Uterus (tissue), 4 donors: ENCODE data around the gene TDRD1. TPM values are rescaled to one million over a fixed set of nuclear protein-coding genes. Genes with fewer than 3 reads are reported as not detected.

Source experiments
- DNase-seq, 2 donors: peaks; one replicate each; pipeline ENCODE4 v3.0.0-alpha.2; 2019 to 2020
- H3K27ac ChIP-seq, 2 donors: fragments of 200-600 bp; sonication (generic); 1 replicate in 1 of 2; 2 replicates in 1 of 2; pipeline ENCODE4 v1.5.1; 2016 to 2018
- H3K27me3 ChIP-seq, 2 donors: fragments of 200-600 bp; sonication (generic); one replicate each; pipeline ENCODE4 v1.5.1; 2018 to 2019; ENCODE audit warnings: control low read depth in 1 of 2
- H3K36me3 ChIP-seq, 2 donors: fragments of 200-600 bp; sonication (generic); one replicate each; pipeline ENCODE4 v1.5.1; 2019; ENCODE audit warnings: control low read depth in 1 of 2
- H3K4me1 ChIP-seq, 2 donors: fragments of 200-600 bp; sonication (generic); one replicate each; pipeline ENCODE4 v1.5.1; 2018 to 2019; ENCODE audit warnings: control low read depth in 1 of 2
- H3K4me3 ChIP-seq, 2 donors: fragments of 200-600 bp; sonication (generic); 1 replicate in 1 of 2; 2 replicates in 1 of 2; pipeline ENCODE4 v1.5.1; 2018 to 2019; ENCODE audit warnings: mild to moderate bottlenecking in 1 of 2
- H3K9me3 ChIP-seq, 2 donors: fragments of 200-600 bp; sonication (generic); one replicate each; pipeline ENCODE4 v1.5.1; 2019; ENCODE audit warnings: control low read depth in 1 of 2
- CTCF ChIP-seq, 4 experiments: fragments of 200-600 bp in 2 of 4; fragments of 450-650 bp in 2 of 4; sonication (generic) in 2 of 4; IDR thresholded peaks; one replicate each; pipeline ENCODE4 v1.5.1; 2016 to 2019; ENCODE audit warnings: antibody characterized with exemption in 4 of 4, mild to moderate bottlenecking in 2 of 4, moderate library complexity in 1 of 4
- POLR2A ChIP-seq, 2 donors: fragments of 450-650 bp; IDR thresholded peaks; one replicate each; pipeline ENCODE4 v1.6.1; 2016; ENCODE audit warnings: antibody characterized with exemption in 2 of 2, mild to moderate bottlenecking in 1 of 2, moderate library complexity in 1 of 2
- intact Hi-C: fragments of 100-400 bp; cut with DNase I; formaldehyde crosslinking; loops from one replicate; pipeline ENCODE4 v1.15.1; 2023; ENCODE audit warnings: low total_unique reads
- total RNA-seq, 4 donors: library from RNA; depleted of rRNA in 3 of 4; stranded (reverse); fragments of >200 nt in 3 of 4; gene quantifications; one replicate each; pipeline versions ENCODE4 v1.1.0 to v1.2.4, GENCODE V29; 2014 to 2023
- donor health status: DM: yes; HTN: yes; CAD: no.

The TDRD1 gene, protein sequence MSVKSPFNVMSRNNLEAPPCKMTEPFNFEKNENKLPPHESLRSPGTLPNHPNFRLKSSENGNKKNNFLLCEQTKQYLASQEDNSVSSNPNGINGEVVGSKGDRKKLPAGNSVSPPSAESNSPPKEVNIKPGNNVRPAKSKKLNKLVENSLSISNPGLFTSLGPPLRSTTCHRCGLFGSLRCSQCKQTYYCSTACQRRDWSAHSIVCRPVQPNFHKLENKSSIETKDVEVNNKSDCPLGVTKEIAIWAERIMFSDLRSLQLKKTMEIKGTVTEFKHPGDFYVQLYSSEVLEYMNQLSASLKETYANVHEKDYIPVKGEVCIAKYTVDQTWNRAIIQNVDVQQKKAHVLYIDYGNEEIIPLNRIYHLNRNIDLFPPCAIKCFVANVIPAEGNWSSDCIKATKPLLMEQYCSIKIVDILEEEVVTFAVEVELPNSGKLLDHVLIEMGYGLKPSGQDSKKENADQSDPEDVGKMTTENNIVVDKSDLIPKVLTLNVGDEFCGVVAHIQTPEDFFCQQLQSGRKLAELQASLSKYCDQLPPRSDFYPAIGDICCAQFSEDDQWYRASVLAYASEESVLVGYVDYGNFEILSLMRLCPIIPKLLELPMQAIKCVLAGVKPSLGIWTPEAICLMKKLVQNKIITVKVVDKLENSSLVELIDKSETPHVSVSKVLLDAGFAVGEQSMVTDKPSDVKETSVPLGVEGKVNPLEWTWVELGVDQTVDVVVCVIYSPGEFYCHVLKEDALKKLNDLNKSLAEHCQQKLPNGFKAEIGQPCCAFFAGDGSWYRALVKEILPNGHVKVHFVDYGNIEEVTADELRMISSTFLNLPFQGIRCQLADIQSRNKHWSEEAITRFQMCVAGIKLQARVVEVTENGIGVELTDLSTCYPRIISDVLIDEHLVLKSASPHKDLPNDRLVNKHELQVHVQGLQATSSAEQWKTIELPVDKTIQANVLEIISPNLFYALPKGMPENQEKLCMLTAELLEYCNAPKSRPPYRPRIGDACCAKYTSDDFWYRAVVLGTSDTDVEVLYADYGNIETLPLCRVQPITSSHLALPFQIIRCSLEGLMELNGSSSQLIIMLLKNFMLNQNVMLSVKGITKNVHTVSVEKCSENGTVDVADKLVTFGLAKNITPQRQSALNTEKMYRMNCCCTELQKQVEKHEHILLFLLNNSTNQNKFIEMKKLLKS
- total RNA-seq = 1 to 10 TPM in 1 of 4 donors, under 1 TPM in 1, not detected in 2; 0.49 to 1.5 TPM

- H3K27me3 ChIP-seq = no peaks in the 10 kb centered on the region
- H3K9me3 ChIP-seq = no peaks in the 10 kb centered on the region
- H3K4me1 ChIP-seq = no peaks in the 10 kb centered on the region
- H3K36me3 ChIP-seq = no peaks in the 10 kb centered on the region
- no peak within 1 kb of the TSS for H3K4me3 ChIP-seq
- DNase-seq = peak in 1 of 2 donors; percentile 25
- no peak for TF ChIP-seq CTCF (IDR thresholded peaks at IDR 0.05)
- TF ChIP-seq POLR2A (IDR thresholded peaks at IDR 0.05) = no peak
- intact Hi-C loops = no loop called here
- H3K27ac ChIP-seq = no peak within 1 kb of the TSS
Observed at GRCh38 chr10:114179148-114179547, at the start of gene TDRD1. Gene TDRD1, plus strand, starts transcription at chr10:114179353. Its CDS starts 8,479 bp downstream, at chr10:114187832.

GRCh38 chr10:114131094-114131493 lies 48.1 kb upstream of the TDRD1 start:
- no peak for DNase-seq
- Histone ChIP-seq H3K4me1 (no peaks in the 10 kb centered on the region), H3K9me3 (no peaks in the 10 kb centered on the region), H3K27ac (no peak overlapping the region), H3K4me3 (no peak overlapping the region), H3K27me3 (no peaks in the 10 kb centered on the region), H3K36me3 (no peaks in the 10 kb centered on the region)
- TF ChIP-seq POLR2A (IDR thresholded peaks at IDR 0.05) (no peak), CTCF (IDR thresholded peaks at IDR 0.05) (no peak)
- intact Hi-C loops = no loop called here

DNA sequence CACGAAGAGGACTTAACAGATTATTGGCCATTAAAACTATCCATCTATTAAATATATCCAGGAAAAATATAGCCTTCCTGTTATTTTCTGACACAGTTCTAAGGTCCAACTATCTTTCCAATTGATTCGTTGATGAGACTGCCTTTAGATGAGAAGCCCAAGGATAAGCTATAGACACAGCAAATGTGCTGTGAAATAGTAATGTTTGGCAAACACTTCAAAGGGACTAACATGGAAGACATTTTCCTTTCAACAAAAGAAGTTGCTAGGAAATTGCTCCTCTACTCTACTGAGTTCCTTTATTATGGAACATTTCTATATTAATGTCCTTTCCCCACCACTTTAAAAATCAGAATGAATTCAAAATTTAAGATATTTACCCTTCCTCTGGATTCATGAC lies 43.7 kb upstream of the TDRD1 start:
- Histone ChIP-seq H3K27me3 (no peaks in the 10 kb centered on the region), H3K27ac (no peak overlapping the region), H3K4me1 (no peaks in the 10 kb centered on the region), H3K4me3 (no peak overlapping the region), H3K9me3 (no peaks in the 10 kb centered on the region), H3K36me3 (no peaks in the 10 kb centered on the region)
- TF ChIP-seq CTCF (IDR thresholded peaks at IDR 0.05) = no peak
- TF ChIP-seq POLR2A (IDR thresholded peaks at IDR 0.05) = no peak
- intact Hi-C loops = no loop called here
- no peak for DNase-seq

- Histone ChIP-seq H3K4me3 (no peak overlapping the region), H3K4me1 (no peaks in the 10 kb centered on the region), H3K9me3 (no peaks in the 10 kb centered on the region), H3K27ac (no peak overlapping the region), H3K36me3 (no peaks in the 10 kb centered on the region), H3K27me3 (no peaks in the 10 kb centered on the region)
- intact Hi-C loops = no loop called here
- DNase-seq = no peak
- TF ChIP-seq CTCF (IDR thresholded peaks at IDR 0.05) = no peak
- TF ChIP-seq POLR2A (IDR thresholded peaks at IDR 0.05) = no peak
Observed at GRCh38 chr10:114138581-114138980, 40.6 kb upstream of the TDRD1 start.
